Right lobe of liver (tissue), 6 donors: ENCODE results near the gene MAGI1. TPM values are rescaled to one million over a fixed set of nuclear protein-coding genes. Genes with fewer than 3 reads are reported as not detected.
A peak's percentile ranks its signal among the peaks of the same experiment; 100 is the strongest.

ENCODE experiments used
- ATAC-seq, 4 donors: fragments of 200-7000 bp; cut with Tn5 transposase; one replicate each; pipeline ENCODE4 v1.9.1; 2020; ENCODE audit warnings: mild to moderate bottlenecking in 4 of 4, moderate library complexity in 4 of 4
- DNase-seq, 3 donors: peaks; one replicate each; pipeline ENCODE4 v3.0.0-alpha.2; 2020
- H3K27ac ChIP-seq, 3 donors: fragments of 200-600 bp; one replicate each; pipeline ENCODE4 v1.8.0; 2022
- H3K27me3 ChIP-seq, 2 donors: fragments of 200-600 bp; one replicate each; pipeline ENCODE4 v1.8.0; 2022
- H3K36me3 ChIP-seq, 4 donors: fragments of 200-600 bp; sonication (generic) in 1 of 4; one replicate each; pipeline versions ENCODE4 v1.5.1 to v1.8.0; 2017 to 2022; ENCODE audit warnings: control low read depth in 1 of 4
- H3K4me1 ChIP-seq, 4 donors: fragments of 200-600 bp; sonication (generic) in 1 of 4; one replicate each; pipeline versions ENCODE4 v1.5.1 to v1.8.0; 2017 to 2022; ENCODE audit warnings: control low read depth in 1 of 4
- H3K4me3 ChIP-seq, 3 donors: fragments of 200-600 bp; one replicate each; pipeline ENCODE4 v1.8.0; 2022
- H3K9me3 ChIP-seq, 4 donors: fragments of 200-600 bp; sonication (generic) in 1 of 4; one replicate each; pipeline versions ENCODE4 v1.5.1 to v1.8.0; 2017 to 2022; ENCODE audit warnings: control low read depth in 1 of 4
- POLR2A ChIP-seq: fragments of 450-650 bp; IDR thresholded peaks from one replicate; pipeline ENCODE4 v1.6.1; 2017; ENCODE audit warnings: antibody characterized with exemption, mild to moderate bottlenecking
- WGBS: methylation state at CpG from one replicate; pipeline ENCODE4 v1.1.6; 2018; ENCODE audit warnings: low coverage, low lambda C conversion rate; ENCODE audit not compliant: insufficient coverage; ENCODE audit errors: missing lambda C conversion rate; 5-methylcytosine and 5-hydroxymethylcytosine counted together
- intact Hi-C, 2 donors: fragments of 100-400 bp; cut with DNase I; formaldehyde crosslinking; loops; one replicate each; pipeline versions ENCODE4 v1.11.2 to v1.14.1; 2022
- total RNA-seq, 6 experiments: library from RNA; depleted of rRNA in 2 of 6; stranded (reverse); fragments of >200 nt in 2 of 6; fragmentation: NEBNext Ultra II Directional in 3 of 6; extraction: Animal tissue kit (Norgen Biotek cat#: 25700) in 3 of 6; gene quantifications; one replicate each; pipeline versions ENCODE4 v1.1.0 to v1.2.4, GENCODE V29; 2016 to 2023
- TF ChIP-seq, protein P1 (sequence below), 4 donors: fragments of 200-600 bp in 3 of 4; fragments of 450-650 bp in 1 of 4; IDR thresholded peaks; one replicate each; pipeline versions ENCODE4 v1.5.1 to v1.8.0; 2016 to 2022; ENCODE audit warnings: antibody characterized with exemption in 4 of 4, mild to moderate bottlenecking in 2 of 4
- donor health status: DM: no; HTN: yes; CAD: no.
- donor health status: DM: no; HTN: no; CAD: no.
- donor health status: DM: no; HTN: no; CAD: no.
- donor health status: DM: no; HTN: yes; CAD: no.
- donor health status: DM: no; HTN: yes; CAD: no.

MAGI1 gene
- total RNA-seq, 6 experiments from 2014 or later = 22.6 to 37.7 (median 26.9) TPM

DNA sequence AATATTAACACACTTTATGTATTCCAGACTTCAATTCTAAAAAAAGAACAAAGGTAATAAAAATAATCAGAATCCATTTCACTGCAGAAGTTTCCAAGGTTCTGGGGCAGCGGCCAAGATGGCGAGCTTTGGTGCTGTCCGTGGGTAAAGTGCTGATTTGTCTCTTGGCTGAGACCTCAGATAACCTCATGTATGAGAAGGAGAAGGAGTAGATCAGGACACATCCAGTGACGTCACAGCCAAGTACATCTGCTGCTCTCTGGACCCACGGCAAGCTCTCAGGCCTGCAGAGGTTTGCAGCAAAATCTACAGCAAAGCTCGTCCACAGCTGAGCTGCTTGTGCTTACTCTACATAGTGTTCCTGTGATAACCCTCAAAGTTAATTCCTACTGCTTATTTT, 165.7 kb downstream of the MAGI1 start:
- H3K27ac ChIP-seq = no peak overlapping the region
- intact Hi-C loops = no loop called here
- H3K36me3 ChIP-seq = no peaks in the 10 kb centered on the region
- H3K4me1 ChIP-seq = peaks cover 0 to 26% (median 11%) of the 10 kb centered on the region in 4 donors
- no peak for ATAC-seq
- TF ChIP-seq, protein P1, sequence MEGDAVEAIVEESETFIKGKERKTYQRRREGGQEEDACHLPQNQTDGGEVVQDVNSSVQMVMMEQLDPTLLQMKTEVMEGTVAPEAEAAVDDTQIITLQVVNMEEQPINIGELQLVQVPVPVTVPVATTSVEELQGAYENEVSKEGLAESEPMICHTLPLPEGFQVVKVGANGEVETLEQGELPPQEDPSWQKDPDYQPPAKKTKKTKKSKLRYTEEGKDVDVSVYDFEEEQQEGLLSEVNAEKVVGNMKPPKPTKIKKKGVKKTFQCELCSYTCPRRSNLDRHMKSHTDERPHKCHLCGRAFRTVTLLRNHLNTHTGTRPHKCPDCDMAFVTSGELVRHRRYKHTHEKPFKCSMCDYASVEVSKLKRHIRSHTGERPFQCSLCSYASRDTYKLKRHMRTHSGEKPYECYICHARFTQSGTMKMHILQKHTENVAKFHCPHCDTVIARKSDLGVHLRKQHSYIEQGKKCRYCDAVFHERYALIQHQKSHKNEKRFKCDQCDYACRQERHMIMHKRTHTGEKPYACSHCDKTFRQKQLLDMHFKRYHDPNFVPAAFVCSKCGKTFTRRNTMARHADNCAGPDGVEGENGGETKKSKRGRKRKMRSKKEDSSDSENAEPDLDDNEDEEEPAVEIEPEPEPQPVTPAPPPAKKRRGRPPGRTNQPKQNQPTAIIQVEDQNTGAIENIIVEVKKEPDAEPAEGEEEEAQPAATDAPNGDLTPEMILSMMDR (IDR thresholded peaks at IDR 0.05) = no peak
- no peak for TF ChIP-seq POLR2A
- H3K9me3 ChIP-seq = no peaks in the 10 kb centered on the region
- no peak for DNase-seq
- H3K27me3 ChIP-seq = no peaks in the 10 kb centered on the region
- 80% methylated on average over 1 of the region's 6 CpGs for WGBS
- H3K4me3 ChIP-seq = no peak overlapping the region

DNA sequence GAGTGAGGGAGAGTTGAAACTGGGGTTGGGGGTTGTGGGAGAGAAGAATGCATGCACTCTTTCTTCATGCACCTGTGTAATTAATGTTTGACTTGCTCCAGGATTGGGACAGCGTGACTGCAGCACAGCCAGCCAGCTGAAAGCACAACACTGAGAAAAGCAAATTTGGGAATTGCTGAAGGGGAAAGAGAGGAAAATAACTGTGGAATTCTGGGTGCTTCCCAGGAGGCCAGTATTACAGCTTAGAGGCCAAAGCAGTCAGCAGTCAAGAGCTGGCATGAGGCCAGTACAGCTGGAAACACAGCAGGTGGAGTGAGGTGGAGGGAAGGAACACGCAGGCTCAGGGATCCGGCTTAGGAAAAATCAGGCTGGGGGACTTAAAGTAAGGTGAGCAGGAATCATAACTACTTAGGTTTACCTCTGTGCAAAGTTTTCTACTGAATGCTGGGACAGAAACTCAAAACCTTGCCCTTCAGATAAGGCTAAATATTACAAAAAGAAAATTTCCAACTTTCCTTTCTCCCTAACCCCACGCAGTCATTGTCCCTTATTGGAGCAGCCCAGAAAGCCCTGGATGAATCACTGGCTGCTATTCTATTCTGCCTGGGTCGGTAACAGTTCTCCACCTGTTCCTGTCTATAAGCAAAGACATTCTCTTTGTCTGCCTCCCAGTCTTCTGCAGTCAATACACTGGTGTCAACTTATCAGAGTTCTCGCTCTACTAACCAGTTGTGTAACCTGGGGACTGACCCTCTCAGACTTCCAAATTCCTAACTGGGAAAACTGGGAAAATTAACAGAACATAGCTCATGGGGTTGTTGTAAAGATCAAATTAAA, 167.2 kb downstream of the MAGI1 start:
- H3K27ac ChIP-seq = peak overlapping the region; percentile 2 to 39 (median 2)
- ATAC-seq = peak; percentile 69 to 81 (median 80)
- intact Hi-C loops = no loop called here

DNA sequence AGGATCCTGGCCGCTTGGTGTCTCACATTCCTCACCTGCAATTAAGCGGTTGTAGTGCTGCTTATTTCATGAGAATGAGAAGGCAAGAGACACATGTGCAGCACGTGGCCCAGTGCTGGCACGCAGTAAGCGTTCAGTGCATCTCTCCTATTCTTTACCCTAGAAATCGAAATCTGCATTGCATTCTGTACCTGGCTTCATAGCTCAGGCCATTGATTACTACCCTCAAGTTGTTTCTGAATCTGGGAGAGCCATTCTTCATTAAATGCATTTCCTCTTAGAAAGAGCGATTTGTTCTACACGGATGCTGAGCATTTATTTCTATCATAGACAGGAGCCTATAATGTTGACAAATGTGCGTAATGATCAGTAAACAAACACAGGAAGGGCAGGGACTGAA, 168.9 kb downstream of the MAGI1 start:
- no peak for ATAC-seq
- DNase-seq = no peak
- H3K27ac ChIP-seq = no peak overlapping the region
- H3K36me3 ChIP-seq = no peaks in the 10 kb centered on the region
- 80% methylated on average over 8 of the region's 9 CpGs for WGBS
- peaks cover 0 to 21% (median 6%) of the 10 kb centered on the region in 4 donors for H3K4me1 ChIP-seq
- H3K9me3 ChIP-seq = no peaks in the 10 kb centered on the region
- intact Hi-C loops = no loop called here
- TF ChIP-seq POLR2A = no peak
- TF ChIP-seq, protein P1 (IDR thresholded peaks at IDR 0.05) = no peak
- H3K4me3 ChIP-seq = no peak overlapping the region
- no peaks in the 10 kb centered on the region for H3K27me3 ChIP-seq

More for the DNA sequence above, 167.2 kb downstream of the MAGI1 start:
- H3K4me1 ChIP-seq = peaks cover 0 to 26% (median 11%) of the 10 kb centered on the region in 4 donors
- no peaks in the 10 kb centered on the region for H3K9me3 ChIP-seq
- H3K4me3 ChIP-seq = no peak overlapping the region
- no peaks in the 10 kb centered on the region for H3K27me3 ChIP-seq
- H3K36me3 ChIP-seq = no peaks in the 10 kb centered on the region
- TF ChIP-seq POLR2A = no peak
- TF ChIP-seq, protein P1 (IDR thresholded peaks at IDR 0.05) = no peak
- 25% methylated on average over 6 of the region's 6 CpGs for WGBS
- peak; percentile 72 to 82 (median 79) for DNase-seq

DNA sequence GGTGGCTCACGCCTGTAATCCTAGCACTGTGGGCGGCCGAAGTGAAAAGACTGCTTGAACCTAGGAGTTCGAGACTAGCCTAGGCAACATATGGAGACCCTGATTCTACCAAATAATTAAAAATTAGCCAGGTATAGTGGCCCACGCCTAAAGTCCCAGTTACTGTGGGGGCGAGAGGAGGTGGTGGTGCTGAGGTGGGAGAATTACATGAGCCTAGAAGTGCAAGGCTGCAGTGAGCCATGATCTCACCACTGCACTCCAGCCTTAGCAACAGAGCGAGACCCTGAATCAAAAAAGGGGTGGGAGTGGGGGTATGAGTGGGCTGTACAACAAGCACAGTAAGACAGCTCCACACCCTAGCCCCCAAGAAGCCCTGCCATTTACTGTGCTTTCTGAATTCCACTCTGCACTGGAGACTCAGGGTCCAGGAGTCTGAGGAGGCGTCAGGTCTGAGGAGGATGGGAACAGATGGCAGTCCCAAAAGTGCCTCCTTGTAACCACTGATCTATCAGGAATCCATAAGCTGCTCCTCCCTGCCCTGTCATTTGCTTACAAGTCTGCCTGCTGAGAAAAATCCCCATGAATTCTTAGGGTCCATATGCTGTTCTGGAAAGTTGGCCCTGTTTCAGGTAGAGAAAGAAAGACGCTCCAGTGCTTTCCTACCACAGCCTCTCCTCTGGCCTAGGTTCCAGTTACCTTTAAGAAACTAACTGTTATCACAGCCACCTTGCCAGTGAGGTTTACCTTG, 171.1 kb downstream of the MAGI1 start:
- no peaks in the 10 kb centered on the region for H3K36me3 ChIP-seq
- ATAC-seq (no peak), DNase-seq (no peak)
- H3K27me3 ChIP-seq = no peaks in the 10 kb centered on the region
- H3K4me1 ChIP-seq = peaks cover 0 to 18% (median 6%) of the 10 kb centered on the region in 4 donors
- 88% methylated on average over 8 of the region's 9 CpGs for WGBS
- no peak overlapping the region for H3K27ac ChIP-seq
- H3K4me3 ChIP-seq = no peak overlapping the region
- TF ChIP-seq, protein P1 (IDR thresholded peaks at IDR 0.05) = no peak
- TF ChIP-seq POLR2A = no peak
- no peaks in the 10 kb centered on the region for H3K9me3 ChIP-seq
- intact Hi-C loops = no loop called here
